GM18867 (cell line): Measurements from ENCODE around the gene TMEM215.
"Not testable (repeated sequence)": the region's sequence is repeated elsewhere in the genome, so short reads cannot be mapped to it uniquely, and the experiment has no call there.

ENCODE experiments used
- ATAC-seq: cut with Tn5 transposase; IDR thresholded peaks from one replicate; pipeline ENCODE4 v1.9.1; 2021; ENCODE audit warnings: mild to moderate bottlenecking, moderate library complexity; ENCODE audit not compliant: unreplicated experiment

The TMEM215 gene, protein sequence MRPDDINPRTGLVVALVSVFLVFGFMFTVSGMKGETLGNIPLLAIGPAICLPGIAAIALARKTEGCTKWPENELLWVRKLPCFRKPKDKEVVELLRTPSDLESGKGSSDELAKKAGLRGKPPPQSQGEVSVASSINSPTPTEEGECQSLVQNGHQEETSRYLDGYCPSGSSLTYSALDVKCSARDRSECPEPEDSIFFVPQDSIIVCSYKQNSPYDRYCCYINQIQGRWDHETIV

DNA sequence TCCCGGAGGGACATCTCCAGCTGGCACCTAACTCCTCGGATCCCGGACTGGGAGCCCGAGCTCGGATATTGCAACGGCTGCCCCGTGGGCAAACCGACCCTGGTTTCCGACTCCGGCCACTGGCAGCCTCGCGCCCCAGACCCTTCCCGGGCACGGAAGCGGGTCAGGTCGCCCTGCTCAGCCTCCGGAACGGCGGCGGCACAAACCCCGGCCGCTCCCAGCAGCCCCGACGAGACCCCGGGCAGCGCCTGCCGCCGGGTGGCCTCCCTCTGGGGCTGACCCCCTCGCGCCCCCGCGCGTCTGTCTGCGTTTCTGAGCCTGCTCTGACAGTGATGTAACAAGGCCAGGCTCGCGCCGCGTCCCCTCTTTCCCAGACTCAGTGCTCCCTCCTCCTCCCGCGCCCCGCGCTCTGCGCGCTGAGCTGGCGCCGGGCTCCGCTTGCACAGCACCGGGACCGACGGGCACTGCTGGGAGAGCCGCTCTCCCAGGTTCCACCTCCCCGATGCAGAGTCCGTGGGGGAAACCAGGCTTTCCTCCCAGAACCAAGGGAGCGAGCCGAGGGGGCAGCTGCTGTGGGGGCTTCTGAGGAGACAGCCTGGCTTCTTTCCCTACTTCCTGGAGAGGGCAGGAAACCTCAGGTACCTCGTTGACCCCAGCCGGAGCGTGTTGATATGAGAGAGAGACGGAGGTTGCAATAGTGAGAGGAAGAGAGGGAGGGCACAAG lies at the start of gene TMEM215:
Gene TMEM215, plus strand, starts transcription at position 373 of the 724 bp plus-strand sequence. CDS start 644 bp downstream, outside the sequence.
- no peak for ATAC-seq

DNA sequence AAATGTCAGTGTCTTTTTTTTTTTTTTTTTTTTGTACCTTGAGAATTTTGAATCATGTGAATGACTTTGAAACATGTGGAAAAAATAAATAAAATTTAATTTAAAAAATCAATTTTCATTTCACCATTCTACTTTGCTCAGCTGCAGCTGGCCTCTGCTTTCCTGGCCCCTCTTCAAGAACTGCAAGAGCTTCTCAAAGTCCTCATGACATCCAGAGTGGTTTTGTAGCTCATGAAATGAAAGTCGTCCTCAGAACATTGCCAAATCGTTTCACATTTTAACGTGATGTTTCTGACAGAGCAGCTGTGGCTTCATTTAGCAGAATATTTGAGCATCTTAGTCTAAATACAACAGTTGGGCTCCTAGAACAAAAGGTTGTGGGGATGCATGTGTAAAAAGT lies 47.9 kb upstream of the TMEM215 start:
- no peak for ATAC-seq

DNA sequence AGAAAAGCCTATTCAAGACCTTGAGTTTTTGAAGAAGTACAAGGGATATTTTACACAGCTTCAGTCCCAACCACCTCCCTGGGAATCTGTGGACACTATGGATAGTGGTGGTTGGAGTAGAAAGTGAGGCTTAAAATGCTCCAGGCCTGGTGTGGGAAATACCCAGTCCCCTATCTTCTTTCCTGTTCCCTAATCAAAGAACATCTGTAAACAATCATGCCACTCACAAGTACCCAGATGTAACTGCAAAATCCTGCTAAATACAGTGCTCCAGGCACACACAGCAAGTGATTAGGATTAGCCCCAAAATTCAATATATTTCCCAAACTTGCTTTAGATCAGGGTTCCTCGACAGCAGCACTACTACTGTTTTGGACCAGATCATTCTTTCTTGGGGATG lies 46.0 kb upstream of the TMEM215 start:
- ATAC-seq, result no peak

DNA sequence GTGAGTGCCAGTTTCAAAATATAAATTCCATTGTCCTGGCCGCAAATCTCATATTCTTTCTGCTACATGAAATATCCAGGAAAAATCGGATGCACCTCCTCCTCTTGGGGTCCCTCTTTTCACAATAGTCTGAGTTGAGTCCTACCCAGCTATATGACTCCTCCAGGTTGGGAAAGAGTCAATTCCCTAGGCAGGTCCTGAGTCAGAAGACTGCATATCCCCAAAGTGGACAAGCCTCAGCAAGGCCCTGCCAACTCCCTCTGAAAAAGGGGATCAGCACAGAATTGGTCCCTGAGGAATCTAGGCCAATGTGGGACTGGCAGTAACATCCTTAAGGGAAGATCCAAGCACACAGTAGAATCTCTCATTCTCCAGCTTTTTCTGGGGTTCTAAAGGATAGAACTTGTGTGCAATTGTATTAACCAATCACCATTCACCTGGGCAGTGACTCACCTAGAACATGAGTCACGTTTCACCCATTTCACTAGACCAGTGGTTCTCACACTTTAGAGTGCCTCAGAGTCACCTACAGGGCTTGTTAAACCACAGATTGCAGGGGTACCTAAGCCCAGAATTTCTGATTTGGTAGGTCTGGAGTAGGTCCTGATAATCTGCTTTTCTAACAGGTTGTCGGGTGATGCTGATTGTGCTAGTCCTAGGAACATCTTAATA lies 44.7 kb upstream of the TMEM215 start:
- no peak for ATAC-seq

DNA sequence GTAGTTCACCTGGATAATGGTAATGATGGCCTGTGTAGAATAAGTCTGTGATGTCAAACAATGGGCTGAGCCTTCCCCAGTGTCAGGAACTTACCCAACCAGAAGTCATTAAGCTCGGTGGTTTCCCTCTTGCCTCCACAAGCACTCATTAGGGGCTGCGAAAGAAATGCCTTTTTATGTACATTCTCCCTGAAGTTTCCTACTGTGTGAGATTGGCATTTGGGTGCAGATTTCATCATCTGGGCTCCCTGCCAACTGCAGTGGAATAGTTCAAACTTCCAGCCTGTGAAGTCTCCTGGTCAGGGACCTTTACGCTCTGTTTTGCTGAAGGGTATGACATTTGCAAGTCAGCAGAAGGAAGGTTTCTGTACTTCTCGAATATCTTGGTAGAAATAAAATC lies 41.6 kb upstream of the TMEM215 start:
- ATAC-seq, result no peak

DNA sequence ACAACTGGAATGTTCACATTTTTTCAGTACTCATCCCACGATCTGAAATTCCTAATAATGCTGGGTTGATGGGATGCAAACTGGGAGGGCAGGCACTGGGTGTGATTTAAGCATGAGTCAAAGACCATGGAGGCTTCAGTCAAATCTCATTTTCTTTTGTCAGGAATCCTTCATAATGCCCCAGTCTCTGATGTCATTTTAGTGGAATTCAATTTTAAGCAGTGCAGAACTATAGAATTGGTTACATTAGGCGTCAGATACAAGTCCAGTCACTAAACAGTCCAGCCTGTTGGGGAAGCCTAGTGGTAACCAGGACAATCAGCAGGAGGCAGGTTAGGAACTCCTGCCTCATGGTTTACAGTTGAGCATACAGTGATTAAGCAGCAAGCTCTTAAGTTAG lies 41.0 kb upstream of the TMEM215 start:
- ATAC-seq, result no peak

DNA sequence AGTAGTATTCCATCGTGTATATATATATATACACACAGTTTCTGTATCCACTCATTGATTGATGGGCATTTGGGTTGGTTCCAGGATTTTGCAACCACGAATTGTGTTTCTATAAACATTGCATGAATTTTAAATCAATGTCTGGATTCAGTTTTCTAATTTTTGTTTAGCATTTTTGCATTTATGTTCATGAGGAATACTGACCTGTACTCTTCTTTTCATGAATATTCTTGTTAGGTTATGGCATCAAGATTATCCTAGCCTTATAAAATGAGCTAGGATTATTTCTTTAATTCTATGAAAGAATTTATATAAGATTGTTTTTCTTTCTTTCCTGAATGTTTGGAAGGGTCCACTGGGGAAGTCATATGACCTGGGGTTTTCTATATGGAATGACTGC lies 35.3 kb upstream of the TMEM215 start:
- ATAC-seq, result no peak

DNA sequence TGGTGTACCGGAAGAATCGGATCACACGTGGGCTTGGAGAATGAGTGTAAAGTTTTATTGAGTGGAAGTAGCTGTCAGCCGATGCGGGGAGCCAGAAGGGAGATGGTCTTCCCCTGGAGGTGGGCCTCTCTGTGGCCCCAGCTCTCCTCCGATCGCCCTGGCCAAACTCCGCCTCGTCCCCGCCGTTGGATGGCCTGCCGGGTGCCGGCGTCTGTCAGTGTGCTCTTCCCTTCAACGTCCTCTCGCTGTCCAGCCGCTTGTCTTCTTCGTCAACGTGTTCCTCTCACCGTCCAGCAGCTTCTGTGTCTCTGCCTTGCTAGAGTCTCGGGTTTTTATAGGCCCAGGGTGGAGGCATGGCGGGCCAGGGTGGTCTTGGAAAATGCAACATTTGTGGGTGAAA lies 27.6 kb upstream of the TMEM215 start:
- no peak for ATAC-seq

DNA sequence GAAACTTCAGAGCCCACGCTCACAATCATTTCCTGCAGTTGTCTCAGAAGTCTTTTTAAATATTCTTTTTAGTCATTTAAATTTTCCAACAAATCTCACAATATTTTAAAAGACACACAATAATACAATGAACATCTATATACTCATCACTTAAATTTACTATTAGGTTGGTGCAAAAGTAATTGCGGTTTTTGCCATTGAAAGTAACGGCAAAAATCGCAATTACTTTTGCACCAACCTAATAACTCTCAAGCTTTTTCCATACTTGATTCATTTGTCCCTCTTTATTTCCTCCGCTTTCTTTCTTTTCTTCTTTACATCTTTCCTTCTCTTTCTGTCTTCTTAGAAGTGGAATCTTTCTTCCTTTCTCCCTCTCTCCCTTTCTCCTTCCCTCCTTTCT lies 19.2 kb upstream of the TMEM215 start:
- no peak for ATAC-seq

DNA sequence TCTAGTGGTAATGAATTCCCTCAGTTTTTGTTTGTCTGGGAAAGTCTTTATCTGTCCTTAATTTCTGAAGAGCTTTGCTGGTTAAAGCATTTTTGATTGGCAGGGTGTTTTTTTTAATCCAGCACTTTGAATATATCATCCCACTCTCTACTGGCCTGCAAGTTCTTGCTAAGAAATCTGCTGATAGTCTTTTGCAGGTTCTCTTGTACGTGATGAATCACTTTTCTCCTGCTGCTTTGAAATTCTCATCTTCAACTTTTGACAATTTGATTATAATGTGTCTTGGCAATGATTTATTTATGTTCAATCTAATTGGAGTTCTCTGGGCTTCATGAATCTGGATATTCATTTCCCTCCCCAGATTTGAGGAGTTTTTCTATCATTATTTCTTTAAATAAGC lies 8.1 kb upstream of the TMEM215 start:
- ATAC-seq, result no peak

DNA sequence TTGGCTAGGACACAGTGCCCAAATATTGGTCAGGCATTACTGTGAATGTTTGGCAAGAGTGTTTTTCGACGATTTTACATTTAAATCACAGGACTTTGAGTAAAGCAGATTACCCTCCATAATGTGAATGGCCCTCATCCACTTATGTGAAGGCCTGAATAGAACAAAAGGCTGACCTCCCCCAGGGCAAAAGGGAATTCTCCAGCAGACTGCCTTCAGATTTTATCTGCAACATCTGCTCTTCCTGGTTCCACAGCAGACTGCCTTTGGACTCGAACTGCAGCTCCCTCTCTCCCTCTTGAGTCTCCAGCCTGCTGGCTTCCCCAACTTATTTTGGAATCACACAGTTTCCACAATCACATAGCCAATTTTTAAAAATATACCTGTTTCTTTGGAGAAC lies 7.1 kb upstream of the TMEM215 start:
- no peak for ATAC-seq

DNA sequence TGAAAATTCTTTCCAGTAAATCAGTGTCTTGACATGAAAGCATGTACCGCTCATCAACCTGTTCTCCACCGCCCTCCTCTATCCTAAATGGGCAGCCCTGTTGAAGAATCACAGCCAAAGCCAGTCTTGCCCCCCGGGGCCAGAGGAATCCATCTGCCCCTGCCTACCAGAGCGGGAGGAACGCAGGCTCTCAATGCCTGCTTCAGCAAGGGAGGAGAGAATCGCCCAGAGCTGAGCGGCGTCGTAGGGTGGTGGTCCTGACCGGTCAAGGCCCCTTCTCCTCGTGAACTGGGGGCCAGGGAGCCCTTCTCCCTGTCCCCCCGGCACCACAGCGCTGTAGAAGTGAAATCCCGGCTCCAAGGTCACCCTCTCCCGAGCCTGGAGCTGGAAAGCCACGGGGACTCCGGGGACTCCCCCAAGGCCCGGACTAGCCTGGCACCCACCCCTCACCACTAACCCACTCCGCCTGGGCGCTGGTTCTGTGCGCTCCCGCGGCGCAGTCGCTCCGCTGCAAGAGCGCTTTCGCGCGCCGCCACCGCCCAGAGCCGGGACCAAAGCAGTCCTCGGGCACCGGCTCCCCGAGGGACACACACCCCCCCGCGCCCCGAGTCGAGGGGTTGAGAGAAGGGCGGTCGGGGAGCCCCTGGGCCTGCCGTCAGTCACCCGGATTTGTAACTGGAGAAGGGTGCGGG lies 718 bp upstream of the TMEM215 start:
- ATAC-seq, result no peak

DNA sequence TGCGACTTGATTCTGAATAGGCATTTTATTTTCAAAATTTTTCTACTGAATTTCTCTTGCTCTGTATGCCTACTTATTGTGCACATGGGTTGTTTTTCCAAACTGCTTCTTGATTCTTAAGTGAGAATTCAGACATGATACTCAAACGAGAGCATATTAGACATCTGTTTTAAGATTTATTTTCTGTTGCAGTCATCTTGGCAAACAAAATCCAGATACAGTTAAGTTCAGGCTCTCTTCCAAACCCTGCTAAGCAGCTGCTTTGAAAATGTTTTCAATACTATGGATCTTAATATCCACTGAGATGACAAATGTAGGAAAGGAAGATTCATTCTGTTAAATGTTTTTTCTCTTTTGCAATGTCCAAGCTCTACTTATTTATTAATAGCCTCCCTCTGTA lies 4.5 kb downstream of the TMEM215 start:
- no peak for ATAC-seq

DNA sequence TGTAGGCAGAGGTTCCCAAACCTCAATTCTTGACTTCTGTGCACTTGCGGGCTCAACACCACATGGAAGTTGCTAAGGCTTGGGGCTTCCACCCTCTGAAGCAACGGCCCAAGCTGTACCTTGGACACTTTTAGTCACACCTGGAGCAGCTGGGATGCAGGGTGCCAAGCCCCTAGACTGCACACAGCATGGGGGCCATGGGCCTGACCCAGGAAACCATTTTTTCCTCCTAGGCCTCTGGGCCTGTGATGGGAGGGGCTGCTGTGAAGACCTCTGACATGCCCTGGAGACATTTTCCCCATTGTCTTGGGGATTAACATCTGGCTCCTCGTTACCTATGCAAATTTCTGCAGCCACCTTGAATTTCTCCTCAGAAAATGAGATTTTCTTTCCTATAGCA lies 12.7 kb downstream of the TMEM215 start:
- not testable (repeated sequence) for ATAC-seq

DNA sequence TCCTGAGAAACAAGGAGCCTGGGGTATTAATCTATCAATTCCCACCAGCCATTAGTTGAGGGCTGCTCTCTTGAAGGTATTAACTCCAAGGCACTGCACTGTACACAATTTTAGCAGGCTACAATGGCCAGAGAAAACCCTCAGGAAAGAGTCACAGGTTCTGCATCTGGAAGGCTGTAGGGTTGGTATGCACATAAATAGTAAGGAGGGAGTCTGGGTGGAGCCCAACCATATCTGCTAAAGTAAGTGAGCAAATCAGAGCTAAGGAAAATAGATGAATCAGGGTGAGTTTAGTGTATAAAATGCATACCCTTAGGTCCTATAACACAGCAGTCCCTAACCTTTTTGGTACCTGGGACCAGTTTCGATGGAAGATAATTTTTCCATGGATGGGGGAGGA lies 18.2 kb downstream of the TMEM215 start:
- no peak for ATAC-seq

DNA sequence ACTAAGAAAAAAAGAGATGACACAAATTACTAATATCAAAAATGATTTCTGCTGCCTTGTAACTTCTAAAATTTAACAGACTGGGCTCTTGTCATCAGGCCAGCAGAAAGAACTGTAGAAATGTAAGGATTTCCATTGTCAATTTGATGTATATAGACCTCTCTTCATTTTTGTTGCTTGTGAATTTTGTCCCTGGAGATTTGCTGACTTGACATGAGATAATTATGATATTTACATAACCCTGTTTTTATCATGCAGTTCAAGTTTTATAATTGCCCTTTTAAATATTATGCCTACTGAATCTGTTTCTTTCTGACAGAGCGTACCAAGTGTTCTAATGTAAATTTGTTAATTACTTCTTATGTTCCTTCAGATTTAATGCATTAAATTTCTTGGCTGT lies 23.9 kb downstream of the TMEM215 start:
- no peak for ATAC-seq

DNA sequence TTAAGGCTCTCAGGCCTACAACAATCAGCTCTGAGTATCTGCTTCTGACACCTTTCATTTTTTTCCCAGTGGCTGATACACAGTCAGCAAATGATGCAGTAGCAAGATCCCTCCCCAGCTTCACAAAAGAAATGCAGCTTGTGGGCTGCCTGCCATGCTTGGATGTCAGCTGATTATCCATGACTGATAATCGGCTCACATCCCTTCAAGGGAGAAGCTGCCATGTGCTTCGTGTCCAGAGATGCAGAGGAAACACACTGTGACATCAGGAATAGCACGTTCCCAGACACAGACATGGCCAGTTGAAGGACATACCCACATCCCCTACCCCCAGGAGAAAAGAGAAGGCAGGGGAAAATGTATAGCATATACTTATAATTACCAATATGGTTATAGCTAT lies 27.9 kb downstream of the TMEM215 start:
- no peak for ATAC-seq

DNA sequence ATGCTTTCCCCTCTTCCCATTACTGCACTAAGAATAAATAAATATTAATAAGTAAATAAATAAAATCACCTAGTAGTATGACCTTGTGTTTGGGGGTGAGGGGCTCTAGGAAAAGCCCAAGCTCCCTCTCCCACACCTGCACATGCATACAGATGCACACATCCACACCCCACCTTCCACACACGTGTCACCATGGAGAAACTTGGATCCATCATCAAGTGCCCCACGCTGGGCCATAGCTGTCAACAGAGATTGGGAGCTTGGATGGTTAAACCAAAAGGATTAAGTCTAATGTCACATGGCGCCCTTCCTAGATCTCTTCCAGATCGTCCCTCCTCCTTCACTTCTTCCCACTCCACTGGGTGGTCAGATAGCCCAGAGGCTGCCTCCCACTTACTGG lies 37.0 kb downstream of the TMEM215 start:
- ATAC-seq, result no peak

DNA sequence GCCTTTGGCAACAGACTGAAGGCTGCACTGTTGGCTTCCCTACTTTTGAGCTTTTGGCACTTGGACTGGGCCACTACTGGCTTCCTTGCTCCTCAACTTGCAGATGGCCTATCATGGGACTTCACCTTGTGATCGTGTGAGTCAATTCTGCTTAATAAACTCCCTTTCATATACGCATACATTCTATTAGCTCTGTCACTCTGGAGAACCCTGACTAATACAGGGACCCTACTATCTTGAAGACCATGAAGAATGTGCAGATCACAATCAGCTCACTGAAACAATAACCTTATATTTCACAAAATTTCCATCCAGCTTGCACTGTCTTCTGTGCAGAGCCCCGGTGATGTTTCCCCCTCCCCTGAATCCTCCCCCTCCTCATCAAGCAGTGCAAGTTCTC lies 39.8 kb downstream of the TMEM215 start:
- no peak for ATAC-seq

DNA sequence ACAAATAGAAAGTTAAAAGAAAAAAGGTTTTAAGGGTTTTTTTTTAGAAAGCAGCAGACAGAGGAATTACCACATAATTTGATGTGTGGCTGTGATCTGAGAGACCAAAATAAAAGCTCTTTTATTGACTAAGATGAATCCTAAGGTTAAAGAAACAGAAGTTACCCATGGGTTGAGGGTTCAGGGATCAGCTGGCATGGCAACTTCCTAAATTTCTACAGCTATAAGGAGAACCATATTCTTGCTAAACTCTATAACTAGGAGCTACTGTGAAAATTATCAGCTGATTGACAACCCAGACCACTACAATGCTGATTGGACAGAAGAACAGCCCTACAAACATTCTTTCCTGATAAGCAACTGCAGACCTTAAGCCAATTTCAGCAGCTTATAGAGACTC lies 40.2 kb downstream of the TMEM215 start:
- no peak for ATAC-seq

DNA sequence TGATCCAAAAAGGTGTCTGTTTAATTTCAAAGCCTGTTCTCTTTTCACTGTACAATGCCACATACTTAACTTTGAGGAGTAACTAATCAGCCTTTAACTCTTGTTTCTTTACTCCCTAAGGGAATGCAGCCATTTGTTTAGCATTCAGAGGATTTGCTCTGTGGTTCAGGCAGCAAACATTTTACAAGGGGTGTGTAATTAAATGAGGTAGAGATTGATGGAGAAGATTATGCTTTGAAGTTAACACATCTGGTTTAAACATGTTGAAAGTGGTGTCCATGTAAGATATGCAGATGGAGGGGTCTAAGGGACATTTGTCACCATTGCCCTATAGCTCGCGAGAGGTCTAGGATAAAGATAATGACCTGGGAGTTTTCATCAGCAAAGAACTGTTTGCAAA lies 41.9 kb downstream of the TMEM215 start:
- no peak for ATAC-seq

DNA sequence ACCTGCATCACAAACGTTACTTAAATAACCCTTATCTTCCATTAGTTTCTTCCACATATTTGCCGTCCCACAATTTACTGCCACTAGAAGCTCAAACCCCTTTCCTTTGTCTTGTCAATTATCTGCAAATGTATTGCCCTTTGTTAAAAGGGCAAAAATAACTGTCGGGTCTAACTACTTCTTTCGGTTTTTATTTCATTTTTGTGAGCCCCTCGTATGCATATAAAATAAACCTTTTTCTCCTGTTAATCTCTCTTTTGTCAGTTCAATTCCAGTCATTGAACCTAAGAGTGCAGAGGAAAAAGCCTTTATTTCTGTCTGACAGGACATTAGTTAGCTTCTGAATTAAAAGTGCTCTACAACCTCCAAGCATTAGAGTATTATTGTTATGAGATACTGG lies 45.5 kb downstream of the TMEM215 start:
- no peak for ATAC-seq
